Umbilical cord (tissue), 2 donors: ENCODE measurements around the gene SURF1. TPM values are rescaled to one million over a fixed set of nuclear protein-coding genes. Genes with fewer than 3 reads are reported as not detected.
"Not testable (repeated sequence)": the region's sequence is repeated elsewhere in the genome, so short reads cannot be mapped to it uniquely, and the experiment has no call there.

Source experiments
- DNase-seq: peaks from one replicate; pipeline ENCODE4 v3.0.0-alpha.2; 2015; ENCODE audit warnings: low spot score
- total RNA-seq: library from RNA; depleted of rRNA; stranded (reverse); fragments of >200 nt; gene quantifications from one replicate; pipeline ENCODE4 v1.2.3, GENCODE V29; 2014; ENCODE audit warnings: low replicate concordance; ENCODE audit not compliant: insufficient read depth

The SURF1 gene
- total RNA-seq, result 2.2 TPM

DNA sequence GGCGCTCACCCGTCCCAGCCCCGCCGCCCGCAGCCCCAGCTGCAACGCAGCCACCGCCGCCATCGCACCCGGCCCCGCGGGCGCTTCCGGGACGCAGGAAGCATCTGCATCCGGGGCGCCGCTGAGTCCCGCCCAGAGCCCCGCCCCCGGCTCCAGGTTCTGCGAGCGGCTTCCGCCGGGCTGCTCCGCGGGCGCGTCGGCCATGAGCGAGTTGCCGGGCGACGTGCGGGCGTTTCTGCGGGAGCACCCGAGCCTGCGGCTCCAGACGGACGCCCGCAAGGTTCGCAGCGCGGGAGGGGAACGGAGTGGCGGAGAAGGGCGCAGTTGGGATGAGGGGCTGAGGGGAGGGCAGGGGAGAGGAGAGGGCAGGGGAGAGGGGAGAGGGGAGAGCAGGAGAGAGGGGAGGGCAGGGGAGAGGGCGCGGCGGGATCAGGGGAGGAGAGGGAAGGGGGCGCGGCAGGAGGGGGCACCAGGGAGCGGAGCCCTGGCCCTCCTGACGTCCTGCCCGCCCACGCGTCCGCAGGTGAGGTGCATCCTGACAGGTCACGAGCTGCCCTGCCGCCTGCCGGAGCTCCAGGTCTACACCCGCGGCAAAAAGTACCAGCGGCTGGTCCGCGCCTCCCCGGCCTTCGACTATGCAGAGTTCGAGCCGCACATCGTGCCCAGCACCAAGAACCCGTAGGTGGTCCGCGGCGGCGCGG, at the start of gene SURF1, which contains the start of gene SURF2:
SURF1 (minus strand) TSS at position 97 of the 701 bp plus-strand sequence; CDS start at position 63, 34 bp downstream.
SURF2 (plus strand) TSS at position 160 of the 701 bp plus-strand sequence; CDS start at position 203, 43 bp downstream.
- DNase-seq, result peak; percentile 88

GRCh38 chr9:133405508-133406438, 49.5 kb upstream of the SURF1 start:
- no peak for DNase-seq

DNA sequence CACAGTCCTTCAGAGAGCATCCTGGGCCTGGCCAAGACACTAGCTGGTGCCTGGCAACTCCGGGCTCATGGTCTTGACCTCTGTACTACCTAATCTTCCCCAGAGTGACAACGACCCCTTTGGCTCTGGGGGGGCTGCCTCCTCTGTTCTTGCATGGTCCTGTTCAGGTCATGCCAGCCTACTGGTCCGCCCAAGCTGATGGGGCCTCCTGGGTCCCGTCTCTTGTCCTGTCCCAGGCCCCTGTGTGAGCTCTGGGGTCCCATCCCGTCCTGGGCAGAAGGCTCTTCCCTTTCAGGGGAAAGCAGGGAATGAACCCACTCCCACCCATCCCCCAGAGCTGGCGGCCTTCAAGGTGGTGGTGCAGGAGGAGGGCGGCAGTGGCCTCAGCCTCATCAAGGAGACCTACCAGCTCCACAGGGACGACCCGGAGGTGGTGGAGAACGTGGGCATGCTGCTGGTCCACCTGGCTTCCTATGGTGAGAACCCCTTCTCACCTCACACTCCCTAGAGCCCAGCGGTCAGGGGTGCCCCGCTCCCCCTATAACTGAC, 48.2 kb upstream of the SURF1 start:
- no peak for DNase-seq

GRCh38 chr9:133403766-133404453, 47.6 kb upstream of the SURF1 start:
- DNase-seq, result no peak

GRCh38 chr9:133402689-133403088, 46.4 kb upstream of the SURF1 start:
- no peak for DNase-seq

- DNase-seq, result no peak
These were observed 45.3 kb upstream of the SURF1 start for GRCh38 chr9:133401588-133401987.

GRCh38 chr9:133400292-133400691, 44.0 kb upstream of the SURF1 start:
- DNase-seq, result no peak

DNA sequence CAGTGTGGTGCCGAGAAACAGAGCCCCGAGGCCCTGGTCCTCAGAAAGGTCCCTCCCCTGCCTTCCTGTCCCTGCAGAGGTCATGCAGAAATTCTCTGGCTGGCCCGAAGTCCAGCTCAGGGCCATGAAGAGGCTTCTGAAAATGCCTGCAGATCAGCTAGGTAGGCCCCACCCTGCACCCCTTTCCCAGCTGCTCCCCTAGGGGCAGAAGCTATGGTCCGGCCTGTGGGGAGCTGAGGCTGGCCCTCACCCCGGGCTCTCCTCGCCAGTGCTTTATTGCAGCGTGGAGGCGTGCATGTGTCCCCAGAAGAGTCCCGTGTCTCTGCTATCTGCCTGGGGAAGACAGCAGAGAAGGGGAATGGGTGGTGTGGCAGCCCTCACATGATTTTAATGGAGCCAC, 41.6 kb upstream of the SURF1 start:
- no peak for DNase-seq

DNA sequence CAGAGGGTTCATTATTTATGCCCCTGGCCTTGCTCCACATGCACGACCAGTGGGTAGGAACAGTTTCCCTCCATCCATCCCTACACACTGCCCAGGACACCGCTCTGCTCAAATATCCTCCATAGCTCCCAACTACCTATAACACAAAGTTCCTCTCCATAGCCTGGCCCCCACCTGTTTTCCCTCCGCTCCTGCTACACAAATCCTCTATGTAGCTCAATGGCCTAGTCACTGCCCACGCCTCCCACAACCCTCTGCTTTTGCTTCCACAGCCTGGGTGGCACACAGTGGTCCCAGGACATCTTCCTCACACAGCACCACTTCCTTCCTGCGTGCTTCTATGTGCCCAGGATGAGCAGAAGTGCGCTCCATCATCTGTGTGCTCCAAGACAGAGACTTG, 41.1 kb upstream of the SURF1 start:
- DNase-seq, result no peak

DNA sequence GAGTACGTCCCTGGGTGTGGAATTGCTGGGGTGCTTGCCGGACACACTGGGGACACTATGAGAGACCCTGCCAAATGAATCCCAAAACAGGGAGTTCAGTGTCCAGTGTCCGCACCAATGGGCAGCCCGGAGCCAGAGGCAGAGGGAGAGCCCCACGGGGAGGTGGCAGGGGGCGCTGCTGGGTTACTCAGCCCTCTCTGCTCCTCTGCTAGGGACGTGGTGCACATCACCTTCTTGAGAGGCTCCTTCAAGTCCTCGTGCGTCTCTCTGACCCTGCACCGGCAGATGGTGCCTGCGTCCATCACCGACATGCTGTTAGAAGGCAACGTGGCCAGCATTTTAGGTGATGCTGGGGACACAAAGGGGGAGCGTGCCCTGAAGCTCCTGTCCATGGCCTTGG, 40.7 kb upstream of the SURF1 start:
- no peak for DNase-seq

DNA sequence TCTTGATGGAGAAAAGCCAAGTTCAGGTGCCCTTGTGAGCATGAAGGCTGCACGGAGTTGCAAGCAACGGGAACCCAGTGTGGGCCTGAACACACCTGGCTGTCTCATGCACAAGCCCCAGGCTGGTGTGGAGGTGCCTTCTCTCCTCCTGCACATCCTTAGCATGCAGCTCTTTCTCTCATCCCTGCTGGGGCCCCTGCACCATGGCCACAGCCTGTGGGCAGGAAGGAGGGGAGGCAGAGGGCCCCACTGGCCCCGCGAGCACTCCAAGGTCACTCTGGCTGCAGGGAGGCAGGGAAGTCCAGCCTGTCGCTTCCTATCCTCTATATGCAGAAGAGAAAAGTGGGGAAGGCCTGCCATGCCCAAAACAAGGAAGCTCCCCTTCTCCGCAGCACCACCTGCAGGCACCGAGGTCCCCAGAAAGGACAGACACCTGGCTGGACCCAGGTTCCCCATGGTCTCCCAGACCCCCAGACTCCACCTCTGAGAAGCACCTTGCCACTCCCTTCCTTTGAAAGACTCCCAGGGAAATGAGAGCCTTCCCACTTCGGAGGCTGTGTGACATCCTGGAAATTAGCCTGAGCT, 38.5 kb upstream of the SURF1 start:
- no peak for DNase-seq

DNA sequence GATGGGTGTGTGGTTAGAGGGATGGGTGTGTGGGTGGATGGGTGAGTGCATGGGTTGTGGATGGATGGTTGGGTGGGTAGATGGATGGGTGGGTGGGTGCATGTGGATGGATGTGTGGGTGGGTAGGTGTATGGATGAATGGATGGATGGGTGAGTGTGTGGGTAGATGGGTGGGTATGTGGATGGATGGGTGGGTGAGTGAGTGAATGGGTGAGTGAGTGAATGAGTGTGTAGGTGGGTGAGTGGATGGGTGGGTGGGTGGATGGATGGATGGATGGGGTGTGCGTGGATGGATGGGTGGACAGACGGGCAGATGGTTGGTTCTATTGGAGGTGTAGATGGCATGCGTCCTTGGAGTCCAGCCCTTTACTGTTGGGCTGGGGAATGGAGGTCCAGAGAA, 37.1 kb upstream of the SURF1 start:
- no peak for DNase-seq

GRCh38 chr9:133392308-133392707, 36.0 kb upstream of the SURF1 start:
- DNase-seq, result not testable (repeated sequence)

DNA sequence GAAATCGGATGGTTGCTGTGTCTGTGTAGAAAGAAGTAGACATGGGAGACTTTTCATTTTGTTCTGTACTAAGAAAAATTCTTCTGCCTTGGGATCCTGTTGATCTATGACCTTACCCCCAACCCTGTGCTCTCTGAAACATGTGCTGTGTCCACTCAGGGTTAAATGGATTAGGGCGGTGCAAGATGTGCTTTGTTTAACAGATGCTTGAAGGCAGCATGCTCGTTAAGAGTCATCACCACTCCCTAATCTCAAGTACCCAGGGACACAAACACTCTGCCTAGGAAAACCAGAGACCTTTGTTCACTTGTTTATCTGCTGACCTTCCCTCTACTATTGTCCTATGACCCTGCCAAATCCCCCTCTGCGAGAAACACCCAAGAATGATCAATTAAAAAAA, 35.2 kb upstream of the SURF1 start:
- not testable (repeated sequence) for DNase-seq

- DNase-seq, result no peak
These were observed 34.4 kb upstream of the SURF1 start for GRCh38 chr9:133390713-133391112.

DNA sequence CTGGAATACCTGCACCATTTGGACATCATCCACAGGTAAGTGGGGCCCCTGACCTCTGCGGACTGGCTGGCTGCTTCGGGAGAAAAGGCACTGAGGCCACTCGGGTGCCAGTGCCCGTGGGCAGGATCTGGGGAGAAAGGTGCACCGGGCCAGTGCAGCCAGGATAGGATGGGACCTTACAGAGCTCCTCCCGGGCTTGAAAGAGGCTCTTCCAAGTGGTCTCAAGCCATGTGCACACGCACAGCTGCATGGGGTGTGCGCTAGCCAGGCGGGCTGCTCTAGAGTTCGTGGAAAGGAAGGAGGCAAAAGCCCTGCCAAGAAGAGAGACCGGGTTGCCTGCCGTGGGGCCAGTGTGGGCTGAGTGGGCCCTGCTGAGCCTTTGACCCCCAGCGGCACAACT, 33.3 kb upstream of the SURF1 start:
- no peak for DNase-seq

GRCh38 chr9:133389025-133389557, 32.8 kb upstream of the SURF1 start:
- no peak for DNase-seq

GRCh38 chr9:133387680-133388079, 31.4 kb upstream of the SURF1 start:
- peak; percentile 47 for DNase-seq

DNA sequence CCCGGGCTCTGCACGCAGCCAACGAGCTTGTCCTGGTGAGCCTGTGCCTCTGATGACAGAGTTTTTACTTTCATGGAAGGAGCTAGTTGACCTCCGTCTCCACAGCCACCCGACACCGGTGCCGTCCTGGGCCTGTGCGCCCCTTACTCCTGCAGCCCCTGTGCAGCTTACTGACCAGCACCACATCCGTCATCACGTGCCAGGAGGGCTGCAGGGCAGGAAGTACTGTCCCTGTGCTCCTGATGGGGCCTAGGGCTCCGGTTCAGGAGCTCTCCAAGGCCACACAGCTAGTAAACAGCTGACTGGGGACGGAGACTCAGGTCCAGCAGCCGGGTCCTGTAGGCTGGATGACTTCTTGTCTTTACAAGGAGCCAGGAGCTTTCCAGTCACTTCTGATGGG, 30.1 kb upstream of the SURF1 start:
- DNase-seq, result no peak

DNA sequence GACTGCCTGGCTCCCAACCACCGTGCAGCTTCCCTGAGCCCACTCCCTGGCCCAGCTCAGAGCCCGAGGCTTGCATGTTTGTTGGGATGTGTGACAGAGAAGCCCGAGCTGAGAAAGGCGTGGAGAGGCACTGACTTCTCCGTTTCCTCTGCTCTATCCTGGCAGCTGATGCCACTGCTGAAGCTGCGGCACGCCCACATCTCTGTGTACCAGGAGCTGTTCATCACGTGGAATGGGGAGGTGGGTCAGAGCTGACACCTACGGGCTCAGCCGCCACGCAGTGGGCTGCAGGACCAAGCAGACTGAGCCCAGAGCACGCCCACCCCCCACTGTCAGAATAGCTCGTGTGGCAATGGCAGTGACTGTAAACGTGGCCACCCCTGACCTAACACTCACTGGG, 29.2 kb upstream of the SURF1 start:
- no peak for DNase-seq

DNA sequence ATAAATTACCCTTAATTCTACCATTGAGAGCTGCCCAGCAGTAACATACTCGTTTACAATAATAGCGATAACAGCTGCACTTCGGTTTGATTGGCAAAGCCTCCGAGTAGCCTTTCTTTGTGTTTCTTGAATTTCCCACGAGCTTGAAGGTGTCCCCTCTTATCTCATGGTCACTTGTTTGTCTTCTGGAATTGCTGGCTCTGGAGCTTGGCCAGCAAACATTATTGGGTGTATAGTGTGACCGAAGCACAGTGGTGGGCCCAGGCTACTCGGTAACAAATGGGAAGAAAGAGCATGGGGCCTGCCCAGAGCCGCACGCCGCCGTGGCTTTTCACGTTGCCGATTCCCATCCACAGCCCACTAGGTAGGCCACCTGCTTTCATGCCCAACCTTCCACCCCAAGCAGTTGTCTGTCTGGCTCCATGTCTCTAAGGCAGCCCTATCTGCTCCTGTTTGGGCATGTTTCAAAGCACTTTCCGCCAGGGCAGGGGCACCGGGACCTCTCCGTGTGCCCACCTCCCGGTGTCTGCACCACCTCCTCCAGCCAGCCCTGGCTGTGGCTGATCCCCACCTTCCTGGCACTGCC, 28.5 kb upstream of the SURF1 start:
- no peak for DNase-seq
